K562 (cell line): ENCODE measurements around the gene PKLR. TPM values are rescaled to one million over a fixed set of nuclear protein-coding genes. Genes with fewer than 3 reads are reported as not detected.

Source experiments
- ATAC-seq: fragments of 200-7000 bp; cut with Tn5 transposase; 3 replicates; pipeline ENCODE4 v1.9.1; 2020; ENCODE audit warnings: moderate library complexity
- BruUV-seq: library from RNA; stranded (reverse); fragments of 400-500 nt; replicated peaks from 2 replicates; lab custom pipeline; 2021; lab: Mats Ljungman, UMichigan
- CTCF ChIA-PET: fragments of 300-600 bp; formaldehyde crosslinking; extraction: SDS; loops from one replicate; lab custom pipeline; 2021; ENCODE audit warnings: low intra/inter-chr PET ratio; lab: Yijun Ruan, JAX
- POLR2A ChIA-PET: fragments of 300-600, 350-650 bp; sonication (Branson Sonifier 250); formaldehyde crosslinking; extraction: SDS; loops from one replicate; lab custom pipeline; 2021; ENCODE audit warnings: antibody characterized with exemption, inconsistent platforms; lab: Yijun Ruan, JAX
- DNase-seq, 4 experiments: peaks; one replicate each; pipeline versions ENCODE4 v3.0.0 to v3.0.0-alpha.2; 2011 to 2018; ENCODE audit warnings: low spot score in 3 of 4, mixed read lengths in 3 of 4; ENCODE audit errors: extremely low read depth in 1 of 4
- FAIRE-seq: peaks from 2 replicates; lab custom pipeline; 2011; peaks lifted over from hg19 to GRCh38; lab: Jason Lieb, UNC
- H2AFZ ChIP-seq: 2 replicates; pipeline ENCODE4 v1.6.0; 2011; ENCODE audit warnings: low read depth, low read length, control low read depth, inconsistent platforms
- H3K27ac ChIP-seq: fragments of 200-600 bp; 3 replicates; pipeline ENCODE4 v1.8.0; 2011; ENCODE audit warnings: low read depth, mild to moderate bottlenecking, control low read depth, inconsistent platforms, low read length, moderate library complexity, mixed read lengths; ENCODE audit errors: extremely low read depth
- H3K27me3 ChIP-seq, 2 experiments: fragments of 300-600 bp in 1 of 2; 2 replicates in 1 of 2; 3 replicates in 1 of 2; pipeline versions ENCODE4 v1.6.0 to v1.8.0; 2011; ENCODE audit warnings: inconsistent platforms in 2 of 2, low read length in 2 of 2, mild to moderate bottlenecking in 1 of 2, mixed read lengths in 1 of 2, moderate library complexity in 1 of 2; ENCODE audit not compliant: control insufficient read depth in 2 of 2, insufficient read depth in 2 of 2
- H3K36me3 ChIP-seq: fragments of 300-600 bp; 3 replicates; pipeline ENCODE4 v1.8.0; 2011; ENCODE audit warnings: mild to moderate bottlenecking, low read length, inconsistent platforms; ENCODE audit not compliant: control insufficient read depth, insufficient read depth
- H3K4me1 ChIP-seq, 2 experiments: fragments of 200-600 bp in 1 of 2; replicated peaks in 1 of 2; 2 replicates in 1 of 2; 3 replicates in 1 of 2; pipeline versions ENCODE4 v1.5.1 to v1.8.0; 2011; ENCODE audit warnings: inconsistent platforms in 2 of 2, low read length in 2 of 2, mild to moderate bottlenecking in 1 of 2, mixed read lengths in 1 of 2, moderate library complexity in 1 of 2; ENCODE audit not compliant: control insufficient read depth in 2 of 2, insufficient read depth in 2 of 2
- H3K4me2 ChIP-seq: 2 replicates; pipeline ENCODE4 v1.6.1; 2011; ENCODE audit warnings: low read length, control low read depth, inconsistent platforms, mixed read lengths; ENCODE audit not compliant: insufficient read depth
- H3K4me3 ChIP-seq: fragments of 200-600 bp; sonication (generic), shearing (Covaris generic); 2 replicates; pipeline ENCODE4 v1.5.1; 2016; ENCODE audit warnings: control low read depth, inconsistent platforms
- H3K79me2 ChIP-seq: fragments of 200-600 bp; 3 replicates; pipeline ENCODE4 v1.8.0; 2011; ENCODE audit warnings: low read length, inconsistent platforms; ENCODE audit not compliant: control insufficient read depth, insufficient read depth
- H3K9ac ChIP-seq, 2 experiments: 2 replicates each; pipeline versions ENCODE4 v1.6.0 to v1.6.1; 2011; ENCODE audit warnings: low read depth in 2 of 2, low read length in 2 of 2, control low read depth in 1 of 2, inconsistent platforms in 1 of 2, mild to moderate bottlenecking in 1 of 2, mixed read lengths in 1 of 2; ENCODE audit not compliant: insufficient read depth in 1 of 2
- H3K9me1 ChIP-seq: one replicate; pipeline ENCODE4 v1.6.0; 2011; ENCODE audit warnings: inconsistent platforms, mild to moderate bottlenecking, low read length, moderate library complexity; ENCODE audit not compliant: control insufficient read depth, insufficient read depth
- H3K9me3 ChIP-seq: replicated peaks from 2 replicates; pipeline ENCODE4 v1.5.1; 2011; ENCODE audit warnings: low read depth, low read length, inconsistent platforms; ENCODE audit not compliant: control insufficient read depth, insufficient read depth
- H4K20me1 ChIP-seq: replicated peaks from 2 replicates; pipeline ENCODE4 v1.6.1; 2011; ENCODE audit warnings: low read length, inconsistent platforms, mixed read lengths; ENCODE audit not compliant: control insufficient read depth, insufficient read depth
- EGR1 ChIP-seq: fragments of 450-650 bp; conservative IDR thresholded peaks from 2 replicates; pipeline ENCODE4 v1.6.1; 2017; ENCODE audit warnings: mild to moderate bottlenecking
- EWSR1 ChIP-seq: fragments of 450-650 bp; IDR thresholded peaks from 2 replicates; pipeline ENCODE4 v1.6.1; 2018; ENCODE audit warnings: borderline replicate concordance, mild to moderate bottlenecking, low read depth, moderate library complexity; ENCODE audit not compliant: partially characterized antibody
- HMGN3 ChIP-seq: IDR thresholded peaks from 2 replicates; pipeline ENCODE4 v1.6.1; 2011; ENCODE audit warnings: borderline replicate concordance, low read depth, mild to moderate bottlenecking, mixed read lengths, low read length; ENCODE audit not compliant: insufficient read length; ENCODE audit errors: extremely low read depth
- HNRNPL ChIP-seq: fragments of 200-400 bp; formaldehyde crosslinking; IDR thresholded peaks from 2 replicates; pipeline ENCODE4 v1.6.1; 2017; ENCODE audit warnings: low read depth, mild to moderate bottlenecking, low read length
- POLR2G ChIP-seq: fragments of 200-400 bp; formaldehyde crosslinking; IDR thresholded peaks from 2 replicates; pipeline ENCODE4 v1.6.1; 2017; ENCODE audit warnings: low read depth, mild to moderate bottlenecking, antibody characterized with exemption, low read length, moderate library complexity
- PTRF ChIP-seq: fragments of 450-650 bp; IDR thresholded peaks from 2 replicates; pipeline ENCODE4 v1.6.1; 2016; ENCODE audit warnings: mild to moderate bottlenecking, missing genetic modification characterization, missing compliant biosample characterization
- RBFOX2 ChIP-seq: fragments of 200-400 bp; formaldehyde crosslinking; IDR thresholded peaks from 2 replicates; pipeline ENCODE4 v1.6.1; 2017; ENCODE audit warnings: low read depth, mild to moderate bottlenecking, low read length, moderate library complexity
- ZBTB17 ChIP-seq: fragments of 450-650 bp; formaldehyde crosslinking; IDR thresholded peaks from 2 replicates; pipeline ENCODE4 v1.4.0; 2020; ENCODE audit warnings: mild to moderate bottlenecking
- ZBTB33 ChIP-seq: sonication (generic); formaldehyde crosslinking; IDR thresholded peaks from 2 replicates; pipeline ENCODE4 v1.8.1; 2023; ENCODE audit warnings: mild to moderate bottlenecking, missing genetic modification reagents
- ZEB2 ChIP-seq: fragments of 450-650 bp; IDR thresholded peaks from 2 replicates; pipeline ENCODE4 v1.6.1; 2016
- ZNF12 ChIP-seq: sonication (generic); formaldehyde crosslinking; IDR thresholded peaks from 2 replicates; pipeline ENCODE4 v1.4.0; 2020; ENCODE audit warnings: mild to moderate bottlenecking, missing genetic modification reagents
- WGBS: fragments of 100-300 bp; shearing (Covaris generic); methylation state at CpG from one replicate; pipeline ENCODE4 v1.1.6; 2016; ENCODE audit warnings: low coverage, mixed read lengths; ENCODE audit not compliant: insufficient coverage; ENCODE audit errors: missing lambda C conversion rate; 5-methylcytosine and 5-hydroxymethylcytosine counted together
- in situ Hi-C: fragments of 300-500 bp; cut with MboI; formaldehyde crosslinking; loops from 4 replicates; pipeline ENCODE4 v1.15.0; 2018; ENCODE audit warnings: inconsistent platforms, mixed read lengths
- intact Hi-C: fragments of 100-400 bp; cut with micrococcal nuclease; formaldehyde crosslinking; loops from 2 replicates; pipeline ENCODE4 v1.14.2; 2022
- polyA plus RNA-seq, 8 experiments: library from polyadenylated mRNA; depleted of rRNA in 4 of 8; stranded (reverse) in 5 of 8; unstranded in 3 of 8; fragments of >200 nt; fragmentation: Nextera tagmentation in 2 of 8; fragmentation: Illumina TruSeq in 1 of 8; extraction: Ambion mirVana in 2 of 8; extraction: Trizol in 1 of 8; gene quantifications; 2 replicates each; pipeline versions ENCODE4 v1.2.1 to v1.2.3, GENCODE V29; 2011 to 2014; ENCODE audit warnings: inconsistent platforms in 1 of 8, missing spikeins in 1 of 8
- total RNA-seq, 7 experiments: library from RNA; depleted of rRNA in 6 of 7; stranded (reverse); fragments of >200 nt in 6 of 7; fragmentation: Illumina TruSeq in 2 of 7; extraction: Trizol in 2 of 7; gene quantifications; 2 replicates each; pipeline versions ENCODE4 v1.2.1 to v1.2.3, GENCODE V29; 2011 to 2021; ENCODE audit warnings: low replicate concordance in 1 of 7

Gene PKLR
- total and polyA plus RNA-seq, 9 of the 15 experiments (the other 6 are each of a cell fraction or from before 2014, with no cell fraction given) = 10.7 to 78.4 (median 38.2) TPM

DNA sequence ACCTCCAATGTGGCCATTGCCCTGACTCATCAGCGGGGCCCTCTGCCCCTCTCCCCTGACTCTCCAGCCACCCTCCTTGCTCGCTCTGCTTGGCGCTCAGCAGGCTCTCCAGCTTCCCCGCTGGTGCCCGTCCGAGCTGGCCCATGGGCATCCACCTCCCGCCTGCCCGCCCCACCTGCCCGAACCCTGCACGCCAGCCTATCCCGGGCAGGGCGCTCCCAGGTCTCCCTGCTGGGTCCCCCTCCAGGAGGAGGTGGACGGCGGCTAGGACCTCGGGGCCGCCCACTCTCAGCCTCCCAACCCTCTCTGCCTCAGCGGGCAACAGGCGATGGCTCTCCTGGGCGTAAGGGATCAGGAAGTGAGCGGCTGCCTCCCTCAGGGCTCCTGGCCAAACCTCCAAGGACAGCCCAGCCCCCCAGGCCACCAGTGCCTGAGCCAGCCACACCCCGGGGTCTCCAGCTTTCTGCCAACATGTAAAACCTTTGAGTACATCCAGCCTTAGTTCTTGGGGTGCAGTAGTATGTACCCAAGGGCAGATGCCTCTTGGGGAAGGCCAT lies 13.2 kb downstream of the PKLR start:
- H3K9me1 ChIP-seq = no peaks in the 10 kb centered on the region
- H3K4me3 ChIP-seq = no peak overlapping the region
- DNase-seq (no peak), FAIRE-seq (no peak), ATAC-seq (no peak; the same call in 2 of the 3 replicates)
- CTCF ChIA-PET = no interaction called here
- H2AFZ ChIP-seq = no peak overlapping the region
- H3K9ac ChIP-seq = peak overlapping the region in 1 of 2 experiments; percentile 66; a peak in 2 of 4 replicates
- in situ Hi-C loops (no loop called here), intact Hi-C loops (no loop called here)
- POLR2A ChIA-PET = interaction anchor here (0.8 to 1.7 kb wide), 4 partner anchors 10 to 22 kb away, joined by 3 to 7 read pairs (median 4); partner anchors contain the start of gene PKLR
- H3K4me2 ChIP-seq = no peak overlapping the region
- peaks cover 0 to 29% of the 10 kb centered on the region in 2 experiments; a peak in 3 of 5 replicates for H3K4me1 ChIP-seq
- TF ChIP-seq ZNF12 (CRISPR knock-in tag) = no peak
- TF ChIP-seq HNRNPL = 0 out of 2 replicates have a peak, but pooled peaks have one; percentile 30
- TF ChIP-seq ZBTB33 = peak; percentile 67
- no peak for TF ChIP-seq ZEB2
- peak; percentile 73 for TF ChIP-seq POLR2G
- no peak for TF ChIP-seq PTRF (tag)
- peak; percentile 8 for TF ChIP-seq EWSR1
- no peak for TF ChIP-seq HMGN3
- TF ChIP-seq RBFOX2 = peak; percentile 58
- TF ChIP-seq ZBTB17 (CRISPR knock-in tag) = no peak
- TF ChIP-seq EGR1 = no peak
- H3K27ac ChIP-seq = no peak overlapping the region
- H3K79me2 ChIP-seq = no peaks in the 10 kb centered on the region
- no TSS peak for BruUV-seq
- no peaks in the 10 kb centered on the region for H3K27me3 ChIP-seq
- H3K9me3 ChIP-seq = no peaks in the 10 kb centered on the region
- WGBS = 86% methylated on average over 18 of the region's 21 CpGs
- no peaks in the 10 kb centered on the region; the same call in 1 of the 2 replicates for H4K20me1 ChIP-seq
- peaks cover 38% of the 10 kb centered on the region; the same call in 2 of the 3 replicates for H3K36me3 ChIP-seq
